CD4-positive, alpha-beta memory T cell (primary cell): ENCODE measurements around the gene MDP1. TPM values are rescaled to one million over a fixed set of nuclear protein-coding genes. Genes with fewer than 3 reads are reported as not detected.

Experiments used
- CTCF ChIA-PET: fragments of 350-600 bp; sonication (Branson Sonifier 250); formaldehyde crosslinking; loops from one replicate; lab custom pipeline; 2021; ENCODE audit warnings: inconsistent platforms; ENCODE audit not compliant: partially characterized antibody; lab: Charles Lee
- POLR2A ChIA-PET: fragments of 350-600 bp; sonication (Branson Sonifier 250); formaldehyde crosslinking; loops from one replicate; lab custom pipeline; 2021; ENCODE audit not compliant: partially characterized antibody; lab: Charles Lee
- DNase-seq, 5 donors: peaks; one replicate each; pipeline versions ENCODE4 v3.0.0 to v3.0.0-alpha.2; 2020 to 2022; ENCODE audit warnings: mixed read lengths in 1 of 5
- H3K27ac ChIP-seq: one replicate; pipeline ENCODE4 v1.7.0; 2013; ENCODE audit warnings: low read depth, low read length
- H3K27me3 ChIP-seq: 2 replicates; pipeline ENCODE4 v1.7.0; 2013; ENCODE audit warnings: mild to moderate bottlenecking, low read length, moderate library complexity; ENCODE audit not compliant: insufficient read depth
- H3K36me3 ChIP-seq: 2 replicates; pipeline ENCODE4 v1.7.0; 2013; ENCODE audit warnings: mild to moderate bottlenecking, low read length, moderate library complexity; ENCODE audit not compliant: insufficient read depth
- H3K4me1 ChIP-seq: 2 replicates; pipeline ENCODE4 v1.7.0; 2013; ENCODE audit warnings: mild to moderate bottlenecking, low read length, moderate library complexity; ENCODE audit not compliant: insufficient read depth
- H3K4me3 ChIP-seq, 2 donors: one replicate each; pipeline ENCODE4 v1.7.0; 2013; ENCODE audit warnings: low read length in 2 of 2, mild to moderate bottlenecking in 1 of 2
- H3K9me3 ChIP-seq, 2 donors: one replicate each; pipeline ENCODE4 v1.7.0; 2013; ENCODE audit warnings: low read length in 2 of 2, control low read depth in 1 of 2; ENCODE audit not compliant: control insufficient read depth in 1 of 2
- H3K27ac Mint-ChIP-seq, 7 donors: one replicate each; pipeline ENCODE4 v1.8.0; 2020 to 2021; ENCODE audit warnings: mixed read lengths in 7 of 7, mild to moderate bottlenecking in 6 of 7, inconsistent platforms in 3 of 7, moderate library complexity in 3 of 7
- H3K27me3 Mint-ChIP-seq, 2 donors: one replicate each; pipeline ENCODE4 v1.8.0; 2020 to 2021; ENCODE audit warnings: mixed read lengths in 2 of 2
- H3K36me3 Mint-ChIP-seq, 2 donors: one replicate each; pipeline ENCODE4 v1.8.0; 2020 to 2021; ENCODE audit warnings: mixed read lengths in 2 of 2, inconsistent platforms in 1 of 2, mild to moderate bottlenecking in 1 of 2
- H3K4me1 Mint-ChIP-seq, 4 donors: one replicate each; pipeline ENCODE4 v1.8.0; 2020 to 2021; ENCODE audit warnings: mixed read lengths in 4 of 4, mild to moderate bottlenecking in 1 of 4
- H3K4me3 Mint-ChIP-seq, 8 donors: one replicate each; pipeline ENCODE4 v1.8.0; 2020 to 2021; ENCODE audit warnings: mixed read lengths in 8 of 8, mild to moderate bottlenecking in 7 of 8, moderate library complexity in 6 of 8, inconsistent platforms in 3 of 8
- H3K9me3 Mint-ChIP-seq, 8 donors: one replicate each; pipeline ENCODE4 v1.8.0; 2020 to 2021; ENCODE audit warnings: mixed read lengths in 8 of 8, mild to moderate bottlenecking in 5 of 8, inconsistent platforms in 3 of 8, moderate library complexity in 1 of 8
- intact Hi-C: fragments of 100-400 bp; cut with micrococcal nuclease; formaldehyde crosslinking; loops from one replicate; pipeline ENCODE4 v1.15.1; 2023
- polyA plus RNA-seq, 2 donors: library from polyadenylated mRNA; unstranded; fragments of 300-500 nt; fragmentation: Illumina TruSeq; gene quantifications; one replicate each; pipeline ENCODE4 v1.2.3, GENCODE V29; 2021
- total RNA-seq, 2 experiments: library from RNA; stranded (reverse); gene quantifications; one replicate each; pipeline ENCODE4 v1.2.3, GENCODE V29; 2021

Gene MDP1
- total and polyA plus RNA-seq, 4 experiments from 2014 or later, result 12.5 to 28.1 (median 21.3) TPM

- H3K36me3 Mint-ChIP-seq, result peaks cover 48 to 83% of the 10 kb centered on the region in 2 donors
- DNase-seq, result no peak
- Histone ChIP-seq H3K4me3 (no peak overlapping the region), H3K27ac (no peak overlapping the region), H3K4me1 (peaks cover 62% of the 10 kb centered on the region), H3K36me3 (peaks cover 68% of the 10 kb centered on the region), H3K27me3 (no peaks in the 10 kb centered on the region), H3K9me3 (no peaks in the 10 kb centered on the region)
- H3K27me3 Mint-ChIP-seq, result no peaks in the 10 kb centered on the region
- ChIA-PET CTCF (interaction anchor here (1.4 to 25.6 kb wide), 2 partner anchors 17 to 69 kb away, joined by 3 to 556 read pairs; partner anchors contain the start of genes CIDEB, DHRS1, LTB4R and LTB4R2), POLR2A (interaction anchor here (1.3 to 7.6 kb wide), 6 partner anchors 10 to 90 kb away, joined by 3 to 88 read pairs (median 8); partner anchors contain the start of genes CHMP4A, IPO4, MDP1 and PSME2)
- intact Hi-C loops, result no loop called here
- H3K27ac Mint-ChIP-seq, result peak overlapping the region; percentile 0 to 95 (median 57)
- no peak overlapping the region for H3K4me3 Mint-ChIP-seq
- peaks cover 56 to 95% (median 74%) of the 10 kb centered on the region in 4 donors for H3K4me1 Mint-ChIP-seq
- H3K9me3 Mint-ChIP-seq, result no peaks in the 10 kb centered on the region
Observed at GRCh38 chr14:24236689-24237462, 21.0 kb upstream of the MDP1 start.

- no peaks in the 10 kb centered on the region for H3K27me3 Mint-ChIP-seq
- Histone ChIP-seq H3K27ac (peak overlapping the region; percentile 18), H3K36me3 (peaks cover 66% of the 10 kb centered on the region), H3K27me3 (no peaks in the 10 kb centered on the region), H3K9me3 (no peaks in the 10 kb centered on the region), H3K4me1 (peaks cover 61% of the 10 kb centered on the region), H3K4me3 (no peak overlapping the region)
- ChIA-PET POLR2A (interaction anchor here (0.9 to 7.6 kb wide), 9 partner anchors 11 to 194 kb away, joined by 3 to 88 read pairs (median 4); partner anchors contain the start of genes CBLN3, CHMP4A, DCAF11 and IPO4), CTCF (interaction anchor here (1.4 to 25.6 kb wide), 4 partner anchors 16 to 98 kb away, joined by 3 to 556 read pairs (median 7); partner anchors contain the start of genes CIDEB, DHRS1, LTB4R and LTB4R2)
- H3K4me1 Mint-ChIP-seq, result peaks cover 60 to 100% (median 74%) of the 10 kb centered on the region in 4 donors
- peaks cover 48 to 86% of the 10 kb centered on the region in 2 donors for H3K36me3 Mint-ChIP-seq
- peak overlapping the region in 3 of 8 donors; percentile 13 to 39 (median 17) for H3K4me3 Mint-ChIP-seq
- intact Hi-C loops, result no loop called here
- no peak for DNase-seq
- H3K27ac Mint-ChIP-seq, result peak overlapping the region in 6 of 7 donors; percentile 53 to 95 (median 70)
- H3K9me3 Mint-ChIP-seq, result no peaks in the 10 kb centered on the region
Observed at GRCh38 chr14:24235804-24236688, 20.2 kb upstream of the MDP1 start.

- H3K4me1 Mint-ChIP-seq, result peaks cover 48 to 85% (median 60%) of the 10 kb centered on the region in 4 donors
- Histone ChIP-seq H3K36me3 (peaks cover 49% of the 10 kb centered on the region), H3K27me3 (no peaks in the 10 kb centered on the region), H3K27ac (peak overlapping the region; percentile 88), H3K4me3 (no peak overlapping the region), H3K9me3 (no peaks in the 10 kb centered on the region), H3K4me1 (peaks cover 50% of the 10 kb centered on the region)
- ChIA-PET CTCF (interaction anchor here (0.9 to 25.6 kb wide), 6 partner anchors 8 to 197 kb away, joined by 4 to 556 read pairs (median 7); partner anchors contain the start of genes CIDEB, DHRS1, LTB4R and LTB4R2), POLR2A (interaction anchor here (0.9 to 7.6 kb wide), 14 partner anchors 8 to 196 kb away, joined by 3 to 88 read pairs (median 6); partner anchors contain the start of genes CBLN3, CHMP4A, CIDEB and DCAF11)
- no peaks in the 10 kb centered on the region for H3K27me3 Mint-ChIP-seq
- H3K27ac Mint-ChIP-seq, result peak overlapping the region; percentile 53 to 95 (median 79)
- H3K9me3 Mint-ChIP-seq, result no peaks in the 10 kb centered on the region
- intact Hi-C loops, result no loop called here
- peaks cover 37 to 69% of the 10 kb centered on the region in 2 donors for H3K36me3 Mint-ChIP-seq
- DNase-seq, result peak in 1 of 5 donors; percentile 37
- peak overlapping the region; percentile 12 to 99 (median 98) for H3K4me3 Mint-ChIP-seq
Observed at GRCh38 chr14:24234095-24235005, 18.5 kb upstream of the MDP1 start.

- no peak for DNase-seq
- H3K36me3 Mint-ChIP-seq, result peaks cover 31 to 63% of the 10 kb centered on the region in 2 donors
- H3K4me1 Mint-ChIP-seq, result peaks cover 44 to 77% (median 56%) of the 10 kb centered on the region in 4 donors
- H3K27ac Mint-ChIP-seq, result peak overlapping the region; percentile 95 to 99 (median 97)
- Histone ChIP-seq H3K4me1 (peaks cover 44% of the 10 kb centered on the region), H3K36me3 (peaks cover 41% of the 10 kb centered on the region), H3K27ac (peak overlapping the region; percentile 88), H3K27me3 (no peaks in the 10 kb centered on the region), H3K4me3 (peak overlapping the region; percentile 100), H3K9me3 (no peaks in the 10 kb centered on the region)
- no peaks in the 10 kb centered on the region for H3K27me3 Mint-ChIP-seq
- intact Hi-C loops, result loop anchor here (2.0 kb wide), 1 partner anchor 93 kb away; the partner anchor contains the start of gene EMC9
- H3K9me3 Mint-ChIP-seq, result no peaks in the 10 kb centered on the region
- ChIA-PET CTCF (interaction anchor here (2.3 kb wide), 1 partner anchor 9 kb away, joined by 17 read pairs; the partner anchor contains the start of gene TINF2), POLR2A (interaction anchor here (1.0 to 7.6 kb wide), 11 partner anchors 9 to 198 kb away, joined by 3 to 88 read pairs (median 8); partner anchors contain the start of genes CHMP4A, DHRS1, IPO4 and MDP1)
- peak overlapping the region; percentile 97 to 99 (median 98) for H3K4me3 Mint-ChIP-seq
Observed at GRCh38 chr14:24233538-24233866, 17.6 kb upstream of the MDP1 start.

GRCh38 chr14:24232645-24233537, 17.0 kb upstream of the MDP1 start, which contains the start of gene GMPR2:
TSS of gene GMPR2 (plus strand) at chr14:24232929. CDS start at chr14:24233254, 325 bp downstream.
- H3K4me3 ChIP-seq, result peak within 1 kb of the TSS; percentile 100
- Mint-ChIP-seq H3K36me3 (peaks cover 25 to 58% of the 10 kb centered on the region in 2 donors), H3K4me3 (peak within 1 kb of the TSS; percentile 97 to 99 (median 98)), H3K4me1 (peaks cover 40 to 71% (median 53%) of the 10 kb centered on the region in 4 donors), H3K27me3 (no peaks in the 10 kb centered on the region), H3K27ac (peak within 1 kb of the TSS; percentile 95 to 99 (median 97)), H3K9me3 (no peaks in the 10 kb centered on the region)
- no peaks in the 10 kb centered on the region for H3K27me3 ChIP-seq
- DNase-seq, result no peak
- ChIA-PET POLR2A (interaction anchor here (0.6 to 7.6 kb wide), 14 partner anchors 9 to 1466 kb away, joined by 3 to 88 read pairs (median 6); partner anchors contain the start of genes CHMP4A, DHRS1, IPO4 and LTB4R2), CTCF (interaction anchor here (2.3 kb wide), 1 partner anchor 9 kb away, joined by 17 read pairs; the partner anchor contains the start of gene TINF2)
- H3K36me3 ChIP-seq, result peaks cover 35% of the 10 kb centered on the region
- peak within 1 kb of the TSS; percentile 88 for H3K27ac ChIP-seq
- no peaks in the 10 kb centered on the region for H3K9me3 ChIP-seq
- intact Hi-C loops, result loop anchor here (1.0 to 2.0 kb wide), 8 partner anchors 9 to 209 kb away; partner anchors contain the start of genes DCAF11, EMC9, IPO4 and MDP1
- peaks cover 41% of the 10 kb centered on the region for H3K4me1 ChIP-seq
